ENCODE data around the gene ZBTB20. TPM values are rescaled to one million over a fixed set of nuclear protein-coding genes. Genes with fewer than 3 reads are reported as not detected.

Gene ZBTB20
- total and polyA plus RNA-seq, 9 donors: 4.3 to 160 (median 107) TPM

GRCh38 chr3:114518206-114518808 is 628.8 kb downstream of the ZBTB20 start:
- no peak for DNase-seq
- Histone ChIP-seq H3K27me3 (no peaks in the 10 kb centered on the region), H3K9me3 (no peaks in the 10 kb centered on the region), H3K27ac (no peak overlapping the region), H3K4me3 (no peak overlapping the region), H3K36me3 (no peaks in the 10 kb centered on the region), H3K4me1 (ENCODE audit: insufficient read depth) (peaks cover 8% of the 10 kb centered on the region)
- TF ChIP-seq CTCF (IDR thresholded peaks at IDR 0.05): no peak
- no peak for TF ChIP-seq EP300 (IDR thresholded peaks at IDR 0.05)
- TF ChIP-seq POLR2A (IDR thresholded peaks at IDR 0.05): no peak
- 2 to 11% (median 6%) methylated on average over 1 of the region's 1 CpG for WGBS, 3 donors
- intact Hi-C loops (cut with DNase I): no loop called here

GRCh38 chr3:114510201-114510600 is 636.9 kb downstream of the ZBTB20 start:
- Histone ChIP-seq H3K27me3 (no peaks in the 10 kb centered on the region), H3K4me1 (ENCODE audit: insufficient read depth) (peaks cover 4% of the 10 kb centered on the region), H3K4me3 (no peak overlapping the region), H3K36me3 (no peaks in the 10 kb centered on the region), H3K9me3 (no peaks in the 10 kb centered on the region), H3K27ac (no peak overlapping the region)
- no peak for DNase-seq
- WGBS, 3 donors: 81 to 88% (median 83%) methylated on average over 2 of the region's 2 CpGs
- no peak for TF ChIP-seq CTCF (IDR thresholded peaks at IDR 0.05)
- no peak for TF ChIP-seq POLR2A (IDR thresholded peaks at IDR 0.05)
- no peak for TF ChIP-seq EP300 (IDR thresholded peaks at IDR 0.05)
- intact Hi-C loops (cut with DNase I): no loop called here

GRCh38 chr3:114509756-114510155 is 637.3 kb downstream of the ZBTB20 start:
- Histone ChIP-seq H3K27me3 (no peaks in the 10 kb centered on the region), H3K4me3 (no peak overlapping the region), H3K9me3 (no peaks in the 10 kb centered on the region), H3K27ac (no peak overlapping the region), H3K4me1 (ENCODE audit: insufficient read depth) (peaks cover 4% of the 10 kb centered on the region), H3K36me3 (no peaks in the 10 kb centered on the region)
- intact Hi-C loops (cut with DNase I): no loop called here
- no peak for TF ChIP-seq POLR2A (IDR thresholded peaks at IDR 0.05)
- no peak for TF ChIP-seq EP300 (IDR thresholded peaks at IDR 0.05)
- no peak for TF ChIP-seq CTCF (IDR thresholded peaks at IDR 0.05)
- no peak for DNase-seq
- 50 to 72% (median 52%) methylated on average over 5 of the region's 5 CpGs for WGBS, 3 donors

GRCh38 chr3:114508976-114509375 is 638.1 kb downstream of the ZBTB20 start:
- Histone ChIP-seq H3K9me3 (no peaks in the 10 kb centered on the region), H3K4me3 (no peak overlapping the region), H3K36me3 (no peaks in the 10 kb centered on the region), H3K27me3 (no peaks in the 10 kb centered on the region), H3K4me1 (ENCODE audit: insufficient read depth) (peaks cover 2% of the 10 kb centered on the region), H3K27ac (no peak overlapping the region)
- no peak for DNase-seq
- 56 to 78% (median 61%) methylated on average over 1 of the region's 1 CpG for WGBS, 3 donors
- intact Hi-C loops (cut with DNase I): no loop called here
- TF ChIP-seq EP300 (IDR thresholded peaks at IDR 0.05) (no peak), CTCF (IDR thresholded peaks at IDR 0.05) (no peak), POLR2A (IDR thresholded peaks at IDR 0.05) (no peak)
